DND-41 (cell line): ENCODE data around the gene SMIM14.
"Not testable (repeated sequence)": the region's sequence is repeated elsewhere in the genome, so short reads cannot be mapped to it uniquely, and the experiment has no call there.

Experiments
- ATAC-seq: fragments of 200-7000 bp; cut with Tn5 transposase; 3 replicates; pipeline ENCODE4 v1.9.1; 2021; ENCODE audit warnings: low read depth; ENCODE audit not compliant: insufficient read depth
- DNase-seq: peaks from one replicate; pipeline ENCODE4 v3.0.0-alpha.2; 2020
- H2AFZ ChIP-seq: 2 replicates; pipeline ENCODE4 v1.6.0; 2012; ENCODE audit warnings: low read depth, low read length
- H3K27ac ChIP-seq: 2 replicates; pipeline ENCODE4 v1.5.1; 2012; ENCODE audit warnings: low read length, inconsistent platforms
- H3K27me3 ChIP-seq: fragments of 200-600 bp; sonication (generic); 2 replicates; pipeline ENCODE4 v1.6.0; 2012; ENCODE audit warnings: low read length, mild to moderate bottlenecking, inconsistent platforms; ENCODE audit not compliant: insufficient read depth, poor library complexity
- H3K36me3 ChIP-seq: 2 replicates; pipeline ENCODE4 v1.5.1; 2012; ENCODE audit warnings: low read length, inconsistent platforms; ENCODE audit not compliant: insufficient read depth
- H3K4me1 ChIP-seq: 2 replicates; pipeline ENCODE4 v1.5.1; 2012; ENCODE audit warnings: mild to moderate bottlenecking, low read length; ENCODE audit not compliant: insufficient read depth
- H3K4me2 ChIP-seq: 2 replicates; pipeline ENCODE4 v1.6.0; 2012; ENCODE audit warnings: mild to moderate bottlenecking, moderate library complexity, low read length, inconsistent platforms; ENCODE audit not compliant: insufficient read depth
- H3K4me3 ChIP-seq, 2 experiments: fragments of 200-600 bp in 1 of 2; shearing (Covaris generic) in 1 of 2; 2 replicates each; pipeline ENCODE4 v1.5.1; 2012 to 2016; ENCODE audit warnings: inconsistent platforms in 2 of 2, low read length in 2 of 2, mild to moderate bottlenecking in 2 of 2, low read depth in 1 of 2, moderate library complexity in 1 of 2
- H3K79me2 ChIP-seq: 2 replicates; pipeline ENCODE4 v1.6.0; 2012; ENCODE audit warnings: low read length, inconsistent platforms; ENCODE audit not compliant: insufficient read depth
- H3K9ac ChIP-seq: 2 replicates; pipeline ENCODE4 v1.6.0; 2012; ENCODE audit warnings: low read depth, mild to moderate bottlenecking, inconsistent platforms, low read length, moderate library complexity
- H3K9me3 ChIP-seq: 2 replicates; pipeline ENCODE4 v1.5.1; 2012; ENCODE audit warnings: low read length, moderate library complexity, mild to moderate bottlenecking, inconsistent platforms; ENCODE audit not compliant: insufficient read depth, severe bottlenecking
- H4K20me1 ChIP-seq: 2 replicates; pipeline ENCODE4 v1.6.0; 2012; ENCODE audit warnings: low read length; ENCODE audit not compliant: insufficient read depth
- CTCF ChIP-seq: IDR thresholded peaks from 2 replicates; pipeline ENCODE4 v1.5.1; 2012; ENCODE audit warnings: borderline replicate concordance, low read length, moderate library complexity, mild to moderate bottlenecking; ENCODE audit not compliant: poor library complexity, severe bottlenecking; ENCODE audit errors: extremely low read depth
- EZH2 ChIP-seq: IDR thresholded peaks from 3 replicates; pipeline ENCODE4 v1.6.1; 2012; ENCODE audit warnings: borderline replicate concordance, low read depth, mild to moderate bottlenecking, moderate library complexity, low read length, inconsistent platforms; ENCODE audit not compliant: severe bottlenecking

Gene SMIM14

GRCh38 chr4:39620551-39621313, 17.9 kb downstream of the SMIM14 start:
- H4K20me1 ChIP-seq = no peaks in the 10 kb centered on the region
- H3K4me3 ChIP-seq = no peak overlapping the region
- TF ChIP-seq CTCF (no peak), EZH2 (no peak)
- H3K79me2 ChIP-seq = no peaks in the 10 kb centered on the region
- H3K9ac ChIP-seq = no peak overlapping the region
- no peaks in the 10 kb centered on the region for H3K9me3 ChIP-seq
- H3K4me1 ChIP-seq = no peaks in the 10 kb centered on the region
- H3K36me3 ChIP-seq = no peaks in the 10 kb centered on the region
- H3K27me3 ChIP-seq = no peaks in the 10 kb centered on the region
- DNase-seq = no peak
- no peak overlapping the region for H3K4me2 ChIP-seq
- no peak overlapping the region for H3K27ac ChIP-seq
- no peak for ATAC-seq
- no peak overlapping the region for H2AFZ ChIP-seq

GRCh38 chr4:39617534-39617933, 21.1 kb downstream of the SMIM14 start:
- H3K9me3 ChIP-seq = no peaks in the 10 kb centered on the region
- no peaks in the 10 kb centered on the region for H3K27me3 ChIP-seq
- TF ChIP-seq CTCF (no peak), EZH2 (no peak)
- no peak overlapping the region for H3K27ac ChIP-seq
- no peak overlapping the region for H3K4me3 ChIP-seq
- no peaks in the 10 kb centered on the region for H3K79me2 ChIP-seq
- DNase-seq = no peak
- no peak overlapping the region for H3K9ac ChIP-seq
- no peaks in the 10 kb centered on the region for H3K4me1 ChIP-seq
- no peaks in the 10 kb centered on the region for H4K20me1 ChIP-seq
- H3K36me3 ChIP-seq = no peaks in the 10 kb centered on the region
- ATAC-seq = no peak
- no peak overlapping the region for H2AFZ ChIP-seq
- no peak overlapping the region for H3K4me2 ChIP-seq

GRCh38 chr4:39616651-39617050, 22.0 kb downstream of the SMIM14 start:
- no peak overlapping the region for H3K4me3 ChIP-seq
- H3K9me3 ChIP-seq = no peaks in the 10 kb centered on the region
- no peaks in the 10 kb centered on the region for H3K79me2 ChIP-seq
- no peak for TF ChIP-seq CTCF
- no peak for TF ChIP-seq EZH2
- H3K27me3 ChIP-seq = no peaks in the 10 kb centered on the region
- no peak overlapping the region for H3K27ac ChIP-seq
- ATAC-seq (no peak), DNase-seq (no peak)
- no peak overlapping the region for H3K4me2 ChIP-seq
- H3K4me1 ChIP-seq = no peaks in the 10 kb centered on the region
- no peak overlapping the region for H2AFZ ChIP-seq
- no peak overlapping the region for H3K9ac ChIP-seq
- H3K36me3 ChIP-seq = no peaks in the 10 kb centered on the region
- no peaks in the 10 kb centered on the region for H4K20me1 ChIP-seq

- not testable (repeated sequence) for H2AFZ ChIP-seq, H4K20me1 ChIP-seq, H3K4me3 ChIP-seq, H3K27me3 ChIP-seq, ATAC-seq, H3K4me1 ChIP-seq, H3K9me3 ChIP-seq, H3K9ac ChIP-seq, H3K36me3 ChIP-seq, DNase-seq, H3K4me2 ChIP-seq, H3K27ac ChIP-seq, H3K79me2 ChIP-seq
Observed at GRCh38 chr4:39616112-39616511, 22.6 kb downstream of the SMIM14 start.
